ENCODE results near the gene NT5C3B. TPM values are rescaled to one million over a fixed set of nuclear protein-coding genes. Genes with fewer than 3 reads are reported as not detected.
A peak's percentile ranks its signal among the peaks of the same experiment; 100 is the strongest.

Gene NT5C3B
- total and polyA plus RNA-seq, 2 donors (not counting 3 experiments of a cell fraction or from before 2014, with no cell fraction given) = 67.3 to 92.5 TPM

GRCh38 chr17:41812381-41813151 is 23.5 kb downstream of the NT5C3B start, which contains the start of gene FKBP10:
Gene FKBP10, plus strand, starts transcription at chr17:41813004. Its CDS starts 31 bp downstream, at chr17:41813035.
- peak within 1 kb of the TSS; percentile 46 for H3K27ac ChIP-seq (ENCODE audit: insufficient read depth, low read depth, low read length)
- peak within 1 kb of the TSS; percentile 80 for H3K4me2 ChIP-seq (ENCODE audit: insufficient read depth, low read length)
- H2AFZ ChIP-seq (ENCODE audit: low read depth, low read length) = peak within 1 kb of the TSS; percentile 94
- no peaks in the 10 kb centered on the region for H3K27me3 ChIP-seq (ENCODE audit: control insufficient read depth in 2 of 2, insufficient read depth in 2 of 2, low read length in 2 of 2)
- H3K4me1 ChIP-seq (ENCODE audit: control insufficient read depth, extremely low read depth, insufficient read depth, low read length) = peaks cover 26% of the 10 kb centered on the region
- FAIRE-seq (peak; percentile 82), DNase-seq (ENCODE audit: low read depth, low spot score) (peak; percentile 79)
- H3K9me3 ChIP-seq (replicated peaks; ENCODE audit: control insufficient read depth, insufficient read depth, low read length) = no peaks in the 10 kb centered on the region
- H4K20me1 ChIP-seq (replicated peaks; ENCODE audit: control insufficient read depth, extremely low read depth, insufficient read depth, low read length) = no peaks in the 10 kb centered on the region
- POLR2A ChIA-PET = interaction anchor here (1.0 to 1.9 kb wide), 3 partner anchors 26 to 53 kb away, joined by 3 to 6 read pairs (median 3); partner anchors contain the start of genes JUP and KLHL11
- peaks cover 31% of the 10 kb centered on the region for H3K79me2 ChIP-seq (ENCODE audit: control insufficient read depth, insufficient read depth, low read length)
- peak within 1 kb of the TSS; percentile 74 for H3K9ac ChIP-seq (replicated peaks; ENCODE audit: extremely low read depth, insufficient read depth, low read length)
- intact Hi-C loops (cut with micrococcal nuclease) = loop anchor here (1.0 to 5.0 kb wide), 3 partner anchors 35 to 145 kb away; partner anchors contain the start of gene KLHL11
- BruUV-seq (replicated peaks) = no TSS peak
- peaks cover 0 to 2% of the 10 kb centered on the region in 2 experiments for H3K36me3 ChIP-seq (ENCODE audit: control insufficient read depth in 2 of 2, extremely low read depth in 1 of 2, insufficient read depth in 2 of 2, low read length in 2 of 2)
- CTCF ChIA-PET = interaction anchor here (1.0 to 2.8 kb wide), 7 partner anchors 16 to 117 kb away, joined by 3 to 17 read pairs (median 6); partner anchors contain the start of gene KLHL11
- H3K9me1 ChIP-seq (replicated peaks; ENCODE audit: control insufficient read depth, extremely low read depth, insufficient read depth, low read length) = no peaks in the 10 kb centered on the region
- dilution Hi-C loops (cut with MboI; ENCODE audit: extremely low pct_ligation_motif_present, low sequenced_read_pairs) = no loop called here
- peak; percentile 61 for TF ChIP-seq MAX (IDR thresholded peaks at IDR 0.05; ENCODE audit: insufficient read depth, insufficient read length)
- no peak for TF ChIP-seq POLR2A (IDR thresholded peaks at IDR 0.05; ENCODE audit: low read depth, low read length)
- TF ChIP-seq JUN (IDR thresholded peaks at IDR 0.05; ENCODE audit: borderline replicate concordance, insufficient read depth, insufficient read length, low read depth) = no peak
- no peak for TF ChIP-seq FOS (IDR thresholded peaks at IDR 0.05; ENCODE audit: borderline replicate concordance, insufficient read depth, low read length)
- TF ChIP-seq MYC (IDR thresholded peaks at IDR 0.05; ENCODE audit: low read depth, low read length) = peak; percentile 98
- TF ChIP-seq EZH2 (IDR thresholded peaks at IDR 0.05; ENCODE audit: borderline replicate concordance, low read depth, low read length, severe bottlenecking) = no peak
- TF ChIP-seq CTCF (IDR thresholded peaks at IDR 0.05; ENCODE audit: extremely low read depth in 1 of 2, insufficient read depth in 1 of 2, low read depth in 1 of 2, low read length in 2 of 2) = no peak
- TF ChIP-seq GATA2 (IDR thresholded peaks at IDR 0.05; ENCODE audit: insufficient read depth, insufficient read length, low read depth, low read length) = no peak
- TF ChIP-seq POLR2AphosphoS5 (IDR thresholded peaks at IDR 0.05; ENCODE audit: insufficient read depth, low read depth, low read length) = peak; percentile 45
- peak within 1 kb of the TSS; percentile 51 to 81 (median 78) for H3K4me3 ChIP-seq (replicated peaks in 1 of 3; ENCODE audit: insufficient read depth in 1 of 3, low read depth in 1 of 3, low read length in 3 of 3)

Data from endothelial cell of umbilical vein (primary cell).